Adrenal gland (tissue), 5 donors: ENCODE data around the gene TMIGD2.

ENCODE experiments used
- CTCF ChIP-seq, 6 experiments: fragments of 450-650 bp in 4 of 6; fragments of 200-600 bp in 2 of 6; sonication (generic) in 1 of 6; IDR thresholded peaks; 1 replicate in 5 of 6; 2 replicates in 1 of 6; pipeline versions ENCODE4 v1.5.1 to v1.8.0; 2016 to 2021; ENCODE audit warnings: antibody characterized with exemption in 6 of 6, mild to moderate bottlenecking in 2 of 6, moderate library complexity in 1 of 6
- POLR2A ChIP-seq, 2 donors: fragments of 450-650 bp; IDR thresholded peaks; one replicate each; pipeline ENCODE4 v1.6.1; 2017; ENCODE audit warnings: antibody characterized with exemption in 2 of 2, mild to moderate bottlenecking in 2 of 2, moderate library complexity in 1 of 2
- donor health status: DM: no; HTN: no; CAD: no.

GRCh38 chr19:4258181-4258580 lies 44.0 kb downstream of the TMIGD2 start:
- TF ChIP-seq CTCF (IDR thresholded peaks at IDR 0.05) (no peak), POLR2A (IDR thresholded peaks at IDR 0.05) (no peak)
